ENCODE data around the gene CPAMD8. TPM values are rescaled to one million over a fixed set of nuclear protein-coding genes. Genes with fewer than 3 reads are reported as not detected.

The CPAMD8 gene
- total and polyA plus RNA-seq, 9 of the 15 experiments (the other 6 are each of a cell fraction or from before 2014, with no cell fraction given) = 0.20 to 2.1 (median 1.3) TPM

DNA sequence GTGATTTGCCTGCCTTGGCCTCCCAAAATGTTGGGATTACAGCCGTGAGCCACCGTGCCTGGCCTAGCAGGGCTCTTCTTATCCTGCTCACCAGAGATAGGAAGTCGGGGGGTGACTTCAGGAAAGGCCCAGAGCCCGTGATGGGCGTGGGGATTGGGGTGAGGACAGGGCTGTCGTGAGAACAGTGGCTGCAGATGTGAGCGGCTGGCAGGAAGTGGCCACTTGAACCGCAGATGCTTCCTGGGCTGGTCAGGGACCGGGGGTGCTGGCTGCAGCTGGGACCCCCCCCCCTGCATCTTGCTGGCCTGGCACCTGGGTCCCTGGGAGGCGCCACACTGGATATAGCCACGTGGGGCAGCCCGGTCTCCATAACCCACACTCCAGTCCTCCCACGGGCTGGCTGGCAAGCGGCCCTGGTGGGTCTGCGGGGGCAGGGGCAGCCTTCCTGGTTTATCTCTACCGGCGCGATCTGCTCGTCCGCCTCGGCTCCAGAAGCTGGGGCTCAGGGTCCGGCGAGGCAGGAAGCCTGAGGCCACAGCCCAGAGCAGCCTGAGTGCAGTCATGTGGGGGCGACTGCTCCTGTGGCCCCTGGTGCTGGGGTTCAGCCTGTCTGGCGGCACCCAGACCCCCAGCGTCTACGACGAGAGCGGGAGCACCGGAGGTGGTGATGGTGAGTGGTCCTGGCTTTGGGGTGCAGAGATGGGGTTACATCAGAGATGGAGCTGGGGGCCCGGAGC lies 137.8 kb downstream of the CPAMD8 start, which contains the start of gene F2RL3 (continued):
- TF ChIP-seq IRF9 (tag; IDR thresholded peaks at IDR 0.05) = no peak
- no peak for TF ChIP-seq ZNF347 (CRISPR knock-in tag; IDR thresholded peaks at IDR 0.05; ENCODE audit: low read depth)
- no peak for TF ChIP-seq ARNT (IDR thresholded peaks at IDR 0.05)
- TF ChIP-seq GATAD2B (IDR thresholded peaks at IDR 0.05; ENCODE audit: borderline replicate concordance) = no peak; the same call in 1 of the 2 replicates
- no peak for TF ChIP-seq ZZZ3 (IDR thresholded peaks at IDR 0.05)
- peak; percentile 78 for TF ChIP-seq KLF16 (IDR thresholded peaks at IDR 0.05)
- no peak for TF ChIP-seq ZNF717 (CRISPR knock-in tag; IDR thresholded peaks at IDR 0.05)
- TF ChIP-seq POLR3G (IDR thresholded peaks at IDR 0.05; ENCODE audit: extremely low read depth, insufficient read length, insufficient replicate concordance) = no peak
- TF ChIP-seq HMGN3 (IDR thresholded peaks at IDR 0.05; ENCODE audit: borderline replicate concordance, extremely low read depth, insufficient read length, low read depth, low read length) = no peak
- no peak for TF ChIP-seq NCOA4 (IDR thresholded peaks at IDR 0.05; ENCODE audit: partially characterized antibody)
- 0 out of 2 replicates have a peak, but pooled peaks have one; percentile 17 for TF ChIP-seq ERF (CRISPR knock-in tag; IDR thresholded peaks at IDR 0.05)
- TF ChIP-seq PYGO2 (tag; IDR thresholded peaks at IDR 0.05) = no peak
- no peak for TF ChIP-seq ZNF184 (CRISPR knock-in tag; IDR thresholded peaks at IDR 0.05)
- peak; percentile 65; the same call in 1 of the 2 replicates for TF ChIP-seq NFRKB (IDR thresholded peaks at IDR 0.05; ENCODE audit: low read depth)
- TF ChIP-seq USF1 (CRISPR knock-in tag; IDR thresholded peaks at IDR 0.05) = peak; percentile 76
- peak; percentile 90 for TF ChIP-seq MTA3 (IDR thresholded peaks at IDR 0.05; ENCODE audit: borderline replicate concordance)
- TF ChIP-seq ZFPM2 (CRISPR knock-in tag; IDR thresholded peaks at IDR 0.05) = no peak
- no peak for TF ChIP-seq ATF2 (CRISPR knock-in tag; IDR thresholded peaks at IDR 0.05)
- TF ChIP-seq HINFP (tag; conservative IDR thresholded peaks at IDR 0.05; ENCODE audit: low read depth) = 0 out of 2 replicates have a peak, but pooled peaks have one; percentile 17
- TF ChIP-seq ZBTB9 (CRISPR knock-in tag; IDR thresholded peaks at IDR 0.05) = peak; percentile 94
